LNCaP clone FGC (cell line): Measurements from ENCODE around the gene IL1RAPL1.

ENCODE experiments used
- DNase-seq: peaks from one replicate; pipeline ENCODE4 v3.0.0-alpha.2; 2011; ENCODE audit warnings: low read depth
- H3K4me3 ChIP-seq: 2 replicates; pipeline ENCODE4 v1.5.1; 2011; ENCODE audit warnings: mild to moderate bottlenecking, low read depth, low read length, control low read depth
- TF ChIP-seq, protein P1 (sequence below): IDR thresholded peaks from 2 replicates; pipeline ENCODE4 v1.5.1; 2012; ENCODE audit warnings: mild to moderate bottlenecking; ENCODE audit not compliant: control insufficient read depth, insufficient read depth; ENCODE audit errors: extremely low read depth

IL1RAPL1 gene

DNA sequence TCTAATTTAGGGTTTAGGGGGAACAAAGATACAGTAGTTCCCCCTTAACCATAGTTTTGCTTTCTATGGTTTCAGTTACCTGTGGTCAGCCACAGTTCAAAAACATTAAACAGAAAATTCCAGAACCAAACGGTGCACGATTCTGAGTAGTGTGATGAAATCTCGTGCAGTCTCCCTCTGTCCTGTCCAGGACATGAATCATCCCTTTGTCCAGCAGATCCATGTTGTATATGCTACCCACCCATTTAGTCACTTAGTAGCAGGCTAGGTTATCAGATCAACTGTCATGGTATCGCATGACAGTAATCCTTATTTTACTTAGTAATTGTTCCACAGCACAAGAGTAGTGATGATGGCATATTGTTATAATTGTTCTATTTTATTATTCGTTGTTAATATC is 556.1 kb downstream of the IL1RAPL1 start:
- no peak for DNase-seq
- H3K4me3 ChIP-seq = no peak overlapping the region
- TF ChIP-seq, protein P1, sequence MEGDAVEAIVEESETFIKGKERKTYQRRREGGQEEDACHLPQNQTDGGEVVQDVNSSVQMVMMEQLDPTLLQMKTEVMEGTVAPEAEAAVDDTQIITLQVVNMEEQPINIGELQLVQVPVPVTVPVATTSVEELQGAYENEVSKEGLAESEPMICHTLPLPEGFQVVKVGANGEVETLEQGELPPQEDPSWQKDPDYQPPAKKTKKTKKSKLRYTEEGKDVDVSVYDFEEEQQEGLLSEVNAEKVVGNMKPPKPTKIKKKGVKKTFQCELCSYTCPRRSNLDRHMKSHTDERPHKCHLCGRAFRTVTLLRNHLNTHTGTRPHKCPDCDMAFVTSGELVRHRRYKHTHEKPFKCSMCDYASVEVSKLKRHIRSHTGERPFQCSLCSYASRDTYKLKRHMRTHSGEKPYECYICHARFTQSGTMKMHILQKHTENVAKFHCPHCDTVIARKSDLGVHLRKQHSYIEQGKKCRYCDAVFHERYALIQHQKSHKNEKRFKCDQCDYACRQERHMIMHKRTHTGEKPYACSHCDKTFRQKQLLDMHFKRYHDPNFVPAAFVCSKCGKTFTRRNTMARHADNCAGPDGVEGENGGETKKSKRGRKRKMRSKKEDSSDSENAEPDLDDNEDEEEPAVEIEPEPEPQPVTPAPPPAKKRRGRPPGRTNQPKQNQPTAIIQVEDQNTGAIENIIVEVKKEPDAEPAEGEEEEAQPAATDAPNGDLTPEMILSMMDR = no peak

DNA sequence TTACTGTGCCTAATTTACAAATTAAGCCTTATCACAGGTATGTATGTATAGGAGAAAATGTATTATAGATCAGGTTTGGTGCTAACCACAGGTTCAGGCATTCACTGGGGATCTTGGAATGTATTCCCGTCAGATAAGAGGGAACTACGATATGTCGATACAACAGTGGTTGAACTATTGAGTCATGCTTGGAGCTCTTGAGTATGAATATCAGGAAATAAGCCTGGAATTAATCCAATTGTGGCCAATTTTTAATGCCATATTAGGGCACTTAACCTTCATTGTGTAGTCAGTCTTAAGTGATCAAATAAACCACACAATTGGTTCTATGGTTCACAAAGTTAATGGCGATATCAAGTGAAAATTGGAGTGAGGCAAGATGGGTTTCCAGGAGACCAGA is 556.5 kb downstream of the IL1RAPL1 start:
- DNase-seq = no peak
- TF ChIP-seq, protein P1 = no peak
- H3K4me3 ChIP-seq = no peak overlapping the region

DNA sequence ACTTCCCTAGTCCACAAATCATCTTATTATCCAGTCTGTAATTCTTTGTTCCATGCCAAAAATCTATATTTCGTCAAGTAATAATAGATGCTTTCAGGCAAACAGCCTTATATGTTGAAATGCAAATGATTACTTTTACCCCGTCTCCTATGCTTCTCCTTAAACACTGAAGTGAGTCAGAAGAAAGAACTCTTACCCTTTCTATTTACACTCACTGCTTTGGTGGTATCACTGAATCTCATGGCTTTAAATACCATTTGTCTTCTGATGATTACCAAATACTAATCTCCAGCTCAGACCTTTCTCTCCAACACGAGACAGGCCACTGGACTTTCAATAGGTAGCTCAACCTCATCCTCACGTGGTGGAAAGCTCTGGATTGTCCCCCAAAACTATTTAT is 558.1 kb downstream of the IL1RAPL1 start:
- no peak overlapping the region for H3K4me3 ChIP-seq
- TF ChIP-seq, protein P1 = no peak
- DNase-seq = no peak

DNA sequence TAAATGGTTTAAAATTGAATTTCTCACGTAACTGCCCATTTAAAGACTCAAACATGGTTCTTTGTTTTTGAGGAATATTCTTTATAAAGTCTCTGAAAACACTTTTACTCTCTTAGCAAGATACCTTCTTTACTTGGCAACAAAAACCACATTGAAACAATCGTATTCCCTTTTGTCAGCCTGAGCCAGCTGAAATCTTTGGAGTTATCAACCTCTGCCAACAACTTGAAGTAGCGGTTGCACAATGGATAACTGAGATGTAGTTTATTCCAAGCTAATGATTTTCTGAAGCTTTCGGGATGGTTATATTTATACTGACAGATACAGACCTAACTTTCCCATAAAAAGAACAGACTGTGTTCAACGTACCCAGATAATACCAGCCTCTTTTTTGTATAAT is 561.3 kb downstream of the IL1RAPL1 start:
- no peak for DNase-seq
- TF ChIP-seq, protein P1 = no peak
- H3K4me3 ChIP-seq = no peak overlapping the region

DNA sequence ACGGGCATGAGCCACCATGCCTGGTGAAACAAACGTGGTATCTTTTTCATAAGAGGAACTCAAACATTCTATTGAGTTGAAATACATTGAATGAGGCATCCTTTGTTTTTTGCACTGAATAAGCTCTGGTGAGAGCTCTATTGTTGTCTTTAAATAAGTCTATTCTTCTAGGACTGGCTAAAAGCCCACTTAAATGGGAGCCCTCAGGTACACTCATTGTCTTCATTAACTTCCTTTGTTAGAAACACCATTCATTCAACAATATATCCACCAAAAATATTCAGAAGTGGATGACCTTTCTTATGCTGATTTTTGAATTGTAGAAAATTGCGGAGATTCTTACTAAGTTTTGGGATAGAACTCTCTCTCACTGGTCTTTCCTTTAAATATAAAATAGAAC is 568.0 kb downstream of the IL1RAPL1 start:
- no peak for DNase-seq
- TF ChIP-seq, protein P1 = no peak
- H3K4me3 ChIP-seq = no peak overlapping the region

DNA sequence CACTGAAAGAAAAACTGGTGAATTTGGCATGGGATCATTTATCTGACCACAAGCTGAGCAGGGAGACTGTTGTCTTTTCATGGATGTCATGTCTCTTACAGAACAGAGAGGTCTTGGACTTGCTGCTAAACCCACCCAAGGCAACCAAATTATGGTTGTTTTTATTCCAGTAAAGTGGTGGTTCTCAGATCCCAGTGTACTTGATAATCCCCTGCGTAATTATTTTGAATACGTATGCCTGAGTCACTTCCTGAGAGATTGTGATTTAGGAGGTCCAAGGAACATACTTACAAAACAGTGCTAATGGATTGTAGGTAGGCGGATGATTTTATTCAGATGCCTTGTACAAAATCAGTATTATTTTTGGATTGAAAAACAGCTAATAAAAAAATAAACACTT is 585.6 kb downstream of the IL1RAPL1 start:
- TF ChIP-seq, protein P1 = no peak
- H3K4me3 ChIP-seq = no peak overlapping the region
- no peak for DNase-seq

DNA sequence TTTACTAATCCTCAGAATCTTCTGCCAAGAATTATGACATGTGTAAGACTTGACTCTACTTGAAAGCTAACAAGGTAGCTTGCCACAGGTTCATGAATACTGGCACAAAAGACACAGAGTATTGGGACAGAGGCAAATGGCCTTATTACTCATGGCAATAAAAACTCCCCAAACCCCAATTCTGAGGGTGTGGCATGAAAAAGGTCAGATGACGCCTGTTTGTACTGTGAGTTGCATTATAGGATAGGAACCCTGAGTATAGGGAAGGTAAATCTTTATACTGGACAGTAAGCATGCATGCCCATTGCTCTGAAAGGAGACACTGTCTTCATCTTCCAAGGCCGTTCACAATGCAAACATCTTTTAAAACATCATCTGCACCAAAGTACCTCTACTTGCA is 600.0 kb downstream of the IL1RAPL1 start:
- H3K4me3 ChIP-seq = no peak overlapping the region
- TF ChIP-seq, protein P1 = no peak
- no peak for DNase-seq
